ENCODE data around the gene ADGRA3.

ADGRA3 gene

DNA sequence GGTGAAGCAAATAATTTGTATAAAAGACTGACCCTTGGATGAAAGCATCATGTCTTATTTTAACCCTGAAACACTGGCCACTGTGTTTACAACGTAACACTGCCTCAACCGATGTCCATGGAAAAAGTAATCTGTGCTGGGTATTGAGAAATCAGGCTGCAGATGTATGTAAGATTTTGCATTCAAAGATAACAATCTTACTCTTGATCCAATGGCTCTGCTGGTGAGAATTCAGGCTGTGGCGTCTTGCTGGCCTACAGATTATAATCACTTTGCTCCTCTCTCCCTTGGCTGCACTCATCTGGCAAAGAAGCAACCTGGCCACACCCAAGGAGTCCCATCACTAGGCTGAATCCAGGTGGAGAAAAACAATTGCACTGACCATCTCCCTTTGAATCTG, 7.5 kb downstream of the ADGRA3 start:
- no peak for DNase-seq (ENCODE audit: low read depth, low spot score)

DNA sequence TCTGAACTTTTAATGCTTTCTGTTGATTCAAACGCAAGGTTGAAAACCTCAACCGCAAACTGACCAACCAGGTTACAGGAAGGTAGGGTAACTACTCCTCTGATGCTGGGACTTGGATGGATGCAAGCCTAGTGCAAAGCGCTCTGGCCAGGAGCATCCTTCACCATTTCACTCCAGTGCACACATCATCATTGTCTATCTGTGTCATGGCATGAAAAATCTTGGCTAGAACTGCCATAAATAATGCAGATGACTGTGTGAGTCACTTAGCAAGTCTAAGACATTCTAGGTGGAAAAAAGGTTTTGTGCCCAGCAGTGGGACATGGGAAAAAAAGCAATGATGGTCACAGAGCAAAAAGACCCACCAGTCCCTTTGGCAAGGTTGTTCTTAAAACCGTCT, 10.9 kb downstream of the ADGRA3 start:
- DNase-seq (ENCODE audit: low read depth, low spot score) = no peak

DNA sequence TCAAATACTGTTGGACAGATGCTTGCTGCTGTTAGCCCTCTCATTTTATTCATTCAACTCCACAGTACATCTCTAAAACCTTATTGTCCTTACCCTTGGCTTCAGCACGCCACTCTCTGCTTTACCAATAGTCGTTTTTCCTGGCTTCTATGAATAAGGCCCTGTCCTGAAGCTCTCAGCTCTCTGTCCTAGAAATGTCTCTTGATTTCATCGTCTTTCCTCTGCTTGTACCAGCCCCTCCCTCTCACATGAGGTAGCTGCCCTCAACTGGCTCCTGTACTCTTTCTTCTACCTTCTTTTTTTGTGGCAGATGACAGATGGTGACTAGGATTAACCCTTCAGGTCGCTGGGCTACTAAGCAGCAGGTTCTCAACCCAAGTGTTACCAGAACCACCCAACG, 11.4 kb downstream of the ADGRA3 start:
- no peak for DNase-seq (ENCODE audit: low read depth, low spot score)

DNA sequence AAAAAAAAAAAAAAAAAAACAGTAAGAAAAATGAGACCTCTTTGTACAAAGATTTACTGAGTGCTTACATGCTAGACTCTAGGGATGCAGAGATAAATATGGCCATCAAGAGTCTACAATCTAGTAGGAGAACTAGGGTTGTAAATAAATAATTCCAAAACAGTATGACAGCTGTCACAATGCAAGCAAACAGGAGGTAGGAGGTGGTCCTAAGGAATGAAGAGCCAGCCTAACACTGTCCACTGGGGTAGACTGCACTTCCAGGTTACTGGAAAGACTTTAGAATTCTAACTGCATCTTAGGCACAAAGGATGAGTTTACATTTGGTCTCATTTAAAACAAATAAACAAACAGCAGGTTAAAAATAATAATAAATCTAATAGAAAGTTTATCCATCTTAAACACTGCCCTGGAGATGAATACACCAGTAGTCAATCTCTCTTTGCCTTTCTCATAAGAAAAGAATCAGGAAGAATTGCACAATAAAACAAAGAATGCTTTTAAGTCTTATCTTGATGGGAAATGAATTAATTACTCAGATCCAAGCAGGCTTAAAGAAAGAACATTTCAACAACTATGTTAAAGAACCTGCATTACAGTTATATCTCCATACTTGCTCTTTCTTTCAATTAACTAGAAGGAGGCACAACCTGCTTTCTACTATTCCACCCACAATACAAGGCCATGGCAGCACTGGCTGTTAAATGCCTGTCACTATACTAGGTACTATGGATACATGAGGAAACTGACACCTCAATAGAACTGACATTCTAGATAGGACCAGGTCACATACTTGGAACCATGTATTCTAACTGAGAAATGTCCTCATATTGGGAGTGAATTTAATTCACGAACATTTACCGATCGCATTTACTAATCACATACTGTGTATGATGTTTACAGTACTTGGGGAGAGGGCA, 12.7 kb downstream of the ADGRA3 start:
- DNase-seq (ENCODE audit: low read depth, low spot score) = no peak

DNA sequence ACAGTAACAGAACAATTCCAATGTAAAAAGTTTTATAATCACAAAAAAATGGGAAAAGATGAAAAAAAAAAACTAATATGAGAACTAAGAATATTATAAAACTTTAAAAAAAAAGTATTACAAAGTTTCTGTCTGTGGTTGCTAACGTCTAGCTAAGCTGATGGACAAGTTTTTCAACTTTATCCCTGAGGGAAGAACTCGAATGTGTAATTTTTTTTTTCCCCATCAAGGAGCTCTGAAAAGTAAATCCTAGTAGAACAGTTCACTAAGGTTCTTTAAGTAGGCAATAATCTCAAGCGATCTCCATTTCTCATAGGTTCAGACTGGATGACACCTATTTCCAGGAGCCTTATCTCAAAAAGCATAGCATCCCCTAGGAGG, 14.2 kb downstream of the ADGRA3 start:
- DNase-seq (ENCODE audit: low read depth, low spot score) = no peak

DNA sequence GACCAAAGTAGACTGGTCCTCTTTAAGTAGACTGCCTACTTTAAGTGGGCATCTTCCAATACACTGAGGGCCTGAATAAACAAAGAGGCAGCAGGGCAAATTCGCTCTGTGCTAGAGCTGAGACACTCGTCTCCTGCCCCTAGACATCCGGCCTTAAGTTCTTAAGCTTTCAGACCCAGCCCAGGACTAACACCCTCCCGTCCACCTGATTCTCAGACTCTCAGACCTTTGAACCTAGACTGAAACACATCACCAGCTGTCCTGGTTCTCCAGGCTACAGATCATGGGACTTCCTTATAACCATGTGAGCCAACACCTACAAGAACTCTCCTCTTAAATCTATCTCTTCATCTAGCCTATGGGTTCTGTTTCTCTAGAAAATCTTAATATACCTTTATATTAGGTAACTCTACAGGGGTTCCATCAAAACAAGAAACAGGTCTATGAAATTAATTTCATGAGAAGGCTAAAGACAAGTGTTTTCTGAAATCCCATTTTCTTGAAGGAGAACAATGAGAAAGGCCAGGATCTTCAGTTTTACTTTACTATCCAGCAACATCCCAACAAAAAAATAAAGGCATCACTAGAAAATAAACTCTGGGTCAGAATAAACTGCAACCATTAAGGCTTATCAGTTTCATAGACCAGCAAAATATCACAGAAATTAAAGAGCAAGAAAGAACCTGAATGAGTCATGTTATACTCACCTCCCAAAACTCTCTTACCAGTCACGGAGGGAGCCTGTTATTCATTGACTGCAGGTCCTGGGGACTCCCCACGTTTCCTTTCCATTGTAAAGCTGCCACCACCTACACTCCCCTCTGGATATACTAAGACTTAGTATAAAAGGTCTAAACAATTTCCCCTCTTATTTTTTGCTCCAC, 14.8 kb downstream of the ADGRA3 start:
- no peak for DNase-seq (ENCODE audit: low read depth, low spot score)

DNA sequence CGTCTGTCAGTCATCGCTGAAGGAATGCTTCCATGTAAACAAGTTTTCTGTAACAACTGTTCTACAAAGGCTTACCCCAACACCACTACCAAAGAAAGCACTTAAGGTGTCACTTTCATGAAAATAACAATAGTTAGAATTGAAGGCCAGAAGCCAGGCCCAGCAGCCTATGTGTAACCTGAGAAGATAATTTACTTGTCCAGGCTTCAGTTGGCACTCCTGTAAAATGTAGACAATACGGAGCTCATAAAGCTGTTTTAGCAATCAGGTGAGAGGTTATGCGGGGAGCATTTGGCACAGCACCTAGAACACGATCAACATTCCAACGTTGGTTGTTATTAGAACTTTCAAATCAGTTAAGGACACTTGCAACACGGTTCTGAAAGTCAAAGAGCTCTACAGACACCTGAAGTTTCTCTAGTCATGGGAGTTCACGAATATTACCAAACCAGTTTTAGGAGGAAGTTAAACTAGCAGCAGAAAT, 15.7 kb downstream of the ADGRA3 start:
- no peak for DNase-seq (ENCODE audit: low read depth, low spot score)

DNA sequence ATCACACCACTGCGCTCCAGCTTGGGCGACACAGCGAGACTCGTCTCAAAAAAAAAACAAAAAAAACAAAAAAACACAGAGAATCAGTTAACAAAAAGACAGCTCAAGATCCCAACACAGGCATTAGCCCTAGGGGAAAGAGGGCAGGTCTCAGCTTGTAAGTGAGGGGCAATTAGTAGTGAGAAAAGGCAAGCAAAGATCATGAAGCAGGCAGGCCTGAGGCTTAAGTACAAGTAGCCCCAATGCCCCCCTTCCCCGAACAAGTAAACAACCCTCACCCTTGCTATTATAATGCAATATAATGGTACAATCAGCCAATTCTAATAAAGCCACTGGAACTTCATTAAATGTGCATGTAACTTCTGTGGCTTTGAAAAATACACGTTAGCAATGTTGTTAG, 17.0 kb downstream of the ADGRA3 start:
- DNase-seq (ENCODE audit: low read depth, low spot score) = no peak

DNA sequence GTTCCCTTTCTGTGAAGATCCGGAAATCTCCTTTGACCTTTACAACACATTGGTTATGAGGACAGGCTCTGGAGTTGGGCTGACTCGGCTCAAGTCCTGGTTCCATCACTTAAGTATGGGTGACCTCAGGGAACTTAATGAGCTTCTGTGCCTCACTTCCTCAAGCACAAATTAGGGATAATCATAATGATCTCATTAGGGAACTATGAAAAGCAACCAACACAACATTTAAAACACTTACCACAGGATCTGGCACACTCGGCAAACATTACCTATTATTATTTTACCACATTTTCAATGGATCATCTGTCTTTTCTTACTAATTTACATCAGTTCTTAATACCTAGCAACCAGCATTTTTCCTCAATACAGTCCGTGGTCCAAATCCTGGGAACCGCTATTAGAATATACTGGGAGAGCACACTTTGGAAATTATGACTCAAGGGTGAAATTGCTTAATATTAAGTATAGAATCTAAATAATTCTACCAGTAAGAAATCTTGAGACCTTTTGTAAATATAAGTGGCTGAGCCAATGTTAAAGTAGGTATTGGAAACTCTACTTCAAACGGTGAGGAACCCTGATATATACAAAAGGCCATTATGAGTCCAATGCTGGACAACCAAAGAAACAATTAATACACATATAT, 19.6 kb downstream of the ADGRA3 start:
- DNase-seq (ENCODE audit: low read depth, low spot score) = no peak

DNA sequence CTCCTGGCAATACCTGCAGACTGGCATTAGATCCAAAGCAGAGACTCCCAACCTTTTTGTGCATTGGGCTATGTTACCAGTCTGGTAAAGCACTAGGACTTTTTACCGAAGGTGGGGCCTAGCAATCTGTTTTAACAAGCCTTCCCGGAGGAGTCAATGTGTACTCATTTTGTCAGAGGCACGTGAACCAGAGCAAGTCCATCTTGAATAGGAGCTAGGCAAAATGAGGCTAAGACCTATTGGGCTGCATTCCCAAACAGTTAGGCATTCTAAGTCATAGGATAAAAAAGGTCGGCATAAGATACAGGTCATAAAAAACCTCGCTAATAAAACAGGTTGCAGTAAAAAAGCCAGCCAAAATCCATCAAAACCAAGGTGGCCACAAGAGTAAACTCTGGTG, 22.3 kb downstream of the ADGRA3 start:
- no peak for DNase-seq (ENCODE audit: low read depth, low spot score)

DNA sequence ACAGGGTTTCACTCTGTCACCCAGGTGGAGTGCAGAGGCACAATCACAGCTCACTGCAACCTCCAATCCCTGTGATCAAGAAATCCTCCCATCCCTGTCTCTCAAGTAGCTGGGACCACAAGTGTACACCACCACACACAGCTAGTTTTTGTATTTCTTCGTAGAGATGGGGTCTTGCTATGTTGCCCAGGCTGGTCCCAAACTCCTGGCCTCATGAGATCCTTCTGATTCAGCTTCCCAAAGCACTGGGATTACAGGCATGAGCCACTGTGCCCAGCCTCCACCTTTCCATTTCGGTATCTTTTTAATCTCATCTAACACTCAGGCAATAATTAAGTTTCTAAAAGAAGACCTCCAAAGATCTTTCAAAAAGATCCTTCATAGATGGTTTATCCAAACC, 22.9 kb downstream of the ADGRA3 start:
- DNase-seq (ENCODE audit: low read depth, low spot score) = no peak

DNA sequence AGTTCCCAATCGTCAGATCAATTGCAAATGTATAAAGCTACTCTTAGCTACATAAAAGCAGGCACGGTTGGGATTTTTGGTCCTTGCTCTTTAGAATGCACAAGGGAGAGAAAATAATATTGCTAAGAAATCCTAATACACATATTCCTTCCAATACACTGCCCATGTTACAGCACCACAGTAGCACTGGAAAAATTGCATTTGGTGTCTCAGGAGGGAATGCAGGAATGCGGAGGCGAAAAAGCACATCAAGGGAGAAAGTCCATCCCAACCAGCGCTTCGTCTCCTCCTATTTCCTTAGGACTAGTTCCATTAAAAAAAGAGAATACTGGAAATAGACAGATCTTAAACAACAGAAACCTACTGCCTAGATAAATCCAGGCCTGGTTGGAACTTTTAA, 23.9 kb downstream of the ADGRA3 start:
- DNase-seq (ENCODE audit: low read depth, low spot score) = no peak

DNA sequence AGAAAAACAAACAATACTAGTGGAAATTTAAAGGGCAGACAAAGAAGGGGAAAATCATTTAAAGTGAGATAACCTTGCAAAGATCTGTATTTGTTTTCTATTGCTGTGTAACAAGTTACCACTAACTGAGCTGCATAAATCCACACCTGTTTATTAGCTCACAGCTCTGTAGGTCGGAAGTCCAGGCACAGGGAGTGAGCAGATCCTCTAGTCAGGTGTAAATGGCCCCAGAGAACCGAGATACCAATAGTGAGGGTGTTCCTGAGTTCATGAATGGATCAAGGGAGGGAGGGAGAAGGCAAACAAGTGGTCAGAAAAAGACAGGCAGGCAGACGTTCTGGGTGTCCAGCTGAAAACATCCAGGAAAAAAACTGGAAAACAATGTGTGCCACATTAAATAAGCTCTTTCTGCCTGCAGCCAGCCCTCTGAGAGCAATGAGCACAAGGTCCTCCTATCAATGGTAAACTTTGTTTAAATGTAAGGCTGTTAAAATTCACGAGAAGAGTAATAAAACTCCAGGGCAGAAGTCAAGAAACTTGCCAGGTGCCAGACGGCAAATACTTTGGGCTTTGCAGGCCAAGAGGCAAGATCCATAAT, 25.0 kb downstream of the ADGRA3 start:
- DNase-seq (ENCODE audit: low read depth, low spot score) = no peak

DNA sequence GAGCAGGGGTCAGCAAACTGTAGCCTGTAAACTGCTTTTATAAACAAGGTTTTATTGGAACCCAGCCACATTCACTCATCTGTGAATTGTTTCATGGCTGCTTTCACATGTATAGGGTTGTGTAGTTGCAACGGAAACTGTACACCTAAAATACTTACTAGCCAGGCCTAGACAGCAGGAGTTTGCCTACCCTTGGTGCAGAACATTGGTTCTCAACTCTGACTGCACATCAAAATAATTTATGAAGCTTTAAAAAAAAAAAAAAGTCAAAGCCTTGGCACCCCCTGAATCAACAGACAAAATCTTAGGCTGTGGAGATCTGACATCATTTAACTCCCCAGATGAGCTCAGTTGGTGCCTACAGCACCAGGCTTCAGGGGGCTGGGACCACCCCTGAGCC, 27.8 kb downstream of the ADGRA3 start:
- no peak for DNase-seq (ENCODE audit: low read depth, low spot score)

DNA sequence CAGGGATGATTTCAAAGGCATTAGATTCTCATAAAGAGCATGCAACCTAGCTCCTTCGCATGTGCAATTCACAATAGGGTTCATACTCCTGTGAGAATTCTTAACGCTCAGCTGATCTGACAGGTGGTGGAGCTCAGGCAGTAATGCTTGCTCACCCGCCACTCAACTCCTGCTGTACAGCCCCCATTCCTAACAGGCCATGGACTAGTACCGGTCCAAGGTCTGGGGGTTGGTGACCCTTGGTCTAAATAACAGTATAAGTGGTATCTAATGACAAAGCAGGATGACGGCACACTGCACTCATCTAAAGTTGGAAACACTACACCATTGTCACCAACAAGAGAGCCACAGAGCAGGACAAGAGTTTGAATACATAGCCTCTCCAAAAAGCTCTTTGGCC, 28.5 kb downstream of the ADGRA3 start:
- DNase-seq (ENCODE audit: low read depth, low spot score) = no peak

DNA sequence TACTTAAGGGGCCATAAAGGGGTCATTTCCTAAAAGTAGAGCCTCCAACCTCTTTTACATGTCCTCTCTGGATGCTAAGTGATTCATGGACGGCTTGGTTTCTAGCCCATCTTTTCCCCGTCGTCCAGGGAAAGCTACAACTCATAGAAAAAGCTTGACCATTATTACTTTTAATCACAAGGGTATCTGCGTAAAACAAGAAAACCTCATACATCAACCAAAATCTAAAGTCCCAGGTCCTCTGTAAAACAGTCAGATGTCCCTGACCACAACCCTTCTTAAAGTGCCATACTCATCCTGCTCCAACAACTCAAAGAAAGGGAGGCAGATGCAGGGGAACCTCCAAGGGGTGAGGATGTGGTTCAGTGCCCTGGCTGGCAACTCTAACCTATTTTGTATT, 29.6 kb downstream of the ADGRA3 start:
- DNase-seq (ENCODE audit: low read depth, low spot score) = no peak

DNA sequence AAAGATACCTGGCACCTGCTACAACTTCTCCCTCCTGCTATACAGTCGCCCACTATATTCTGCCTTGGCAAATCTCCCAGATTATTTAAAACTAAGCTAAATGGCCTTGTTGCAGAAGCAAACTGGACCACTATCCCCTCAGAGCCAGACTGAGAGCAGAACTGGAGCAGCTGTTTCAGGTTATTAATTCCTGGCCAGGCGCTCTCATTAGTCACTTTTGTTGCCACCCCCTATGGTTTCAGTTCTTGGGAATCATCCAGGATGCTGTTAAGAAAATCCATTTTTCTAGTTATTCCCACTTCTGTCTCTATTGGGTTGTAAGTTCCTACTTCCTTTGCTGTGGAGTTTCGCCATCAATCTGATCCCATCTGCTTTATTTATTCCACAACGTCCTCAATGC, 30.1 kb downstream of the ADGRA3 start:
- DNase-seq (ENCODE audit: low read depth, low spot score) = no peak

DNA sequence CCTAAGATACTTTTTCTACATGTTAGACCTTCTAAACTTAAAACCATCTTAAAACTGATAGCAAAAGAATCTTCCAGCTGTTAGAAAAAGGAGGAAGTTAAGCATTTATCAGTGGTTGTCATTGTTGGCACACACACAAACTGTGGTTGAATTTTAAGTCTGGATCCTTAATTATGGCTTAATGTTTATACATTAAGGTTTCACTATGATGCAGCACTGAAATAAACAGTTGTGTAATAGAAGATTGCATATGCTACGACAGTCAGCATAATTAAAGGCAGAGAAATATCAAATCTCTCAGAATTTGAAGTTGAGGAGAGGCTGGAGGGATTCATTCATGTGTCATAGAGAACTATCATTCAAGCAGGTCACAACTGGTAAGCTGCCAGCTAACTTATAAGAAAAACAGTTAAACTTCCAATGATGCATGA, 32.3 kb downstream of the ADGRA3 start:
- DNase-seq (ENCODE audit: low read depth, low spot score) = no peak

DNA sequence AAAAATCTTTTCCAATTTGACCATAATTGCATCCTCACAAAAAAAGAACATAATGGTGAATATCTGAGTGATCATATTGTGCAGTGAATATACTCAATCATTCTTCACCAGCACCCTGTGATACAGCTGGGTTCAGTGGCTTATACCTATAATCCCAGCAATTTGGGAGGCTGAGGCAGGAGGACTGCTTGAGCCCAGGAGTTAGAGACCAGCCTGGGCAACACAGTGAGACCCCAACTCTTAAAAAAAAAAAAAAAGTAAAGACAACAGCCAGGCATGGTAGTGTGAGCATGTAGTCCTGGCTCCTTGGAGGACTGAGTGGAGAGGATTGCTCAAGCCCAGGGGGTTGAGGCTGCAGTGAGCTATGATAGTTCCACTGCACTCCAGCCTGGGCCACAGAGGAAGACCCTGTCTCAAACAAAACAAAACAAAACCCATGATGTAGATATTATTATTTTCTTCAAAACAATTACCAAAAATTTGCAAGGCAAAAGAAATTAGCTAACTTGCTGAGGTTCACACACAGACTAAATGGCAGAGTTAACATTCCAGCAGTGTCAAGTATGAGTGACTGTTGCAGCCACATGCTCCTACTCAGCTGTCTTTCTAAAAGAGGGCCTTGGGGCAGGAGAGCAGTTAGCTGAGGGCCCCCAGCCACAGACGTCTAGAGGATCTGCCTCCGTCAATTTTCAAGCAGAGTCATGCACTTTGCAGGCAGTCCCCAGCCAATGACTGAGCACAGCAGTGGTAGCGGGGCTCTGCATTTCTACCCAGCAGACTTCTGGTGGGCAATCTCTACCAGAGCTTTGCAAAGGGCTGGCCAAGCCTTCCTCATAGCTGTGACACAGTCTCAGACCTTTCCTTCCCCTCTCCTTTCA, 33.4 kb downstream of the ADGRA3 start:
- no peak for DNase-seq (ENCODE audit: low read depth, low spot score)

DNA sequence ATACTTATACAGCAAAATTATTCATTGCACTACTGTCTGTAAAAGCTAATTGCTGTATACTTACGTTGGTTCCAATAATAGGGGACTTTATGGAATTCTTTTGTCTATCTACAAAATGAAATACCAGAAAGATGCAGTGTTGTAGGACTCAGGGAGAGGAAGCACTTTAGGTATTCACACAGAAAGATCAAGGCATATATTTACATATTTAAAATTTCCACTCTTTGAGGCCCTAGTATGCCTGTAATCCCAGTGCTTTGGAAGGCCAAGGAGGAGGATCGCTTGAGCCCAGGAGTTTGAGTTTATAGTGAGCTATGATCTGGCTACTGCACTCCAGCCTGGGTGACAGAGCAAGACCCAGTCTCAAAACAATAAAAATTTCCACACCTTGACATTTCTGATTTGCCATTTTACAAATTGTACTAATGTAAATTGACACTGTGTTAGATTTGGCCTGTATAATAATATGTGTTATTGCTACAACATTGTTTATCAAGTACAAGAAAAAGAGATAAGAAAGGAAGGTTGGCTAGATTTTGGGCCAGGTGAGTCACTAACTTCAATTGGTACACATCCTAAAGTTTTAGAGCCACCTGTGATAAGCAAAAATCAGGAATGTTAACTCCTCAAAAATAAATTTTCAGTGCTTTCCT, 35.1 kb downstream of the ADGRA3 start:
- DNase-seq (ENCODE audit: low read depth, low spot score) = no peak

Measured in iPS DF 19.7 (cell line).